Mammary epithelial cell (primary cell): Measurements from ENCODE around the gene SYNM.

Source experiments
- CTCF ChIP-seq, 2 donors: IDR thresholded peaks in 1 of 2; conservative IDR thresholded peaks in 1 of 2; 2 replicates each; pipeline ENCODE4 v1.5.1; 2011 to 2012; ENCODE audit warnings: inconsistent platforms in 2 of 2, low read length in 2 of 2, mild to moderate bottlenecking in 2 of 2, control low read depth in 1 of 2, low read depth in 1 of 2; ENCODE audit not compliant: insufficient read depth in 1 of 2; ENCODE audit errors: extremely low read depth in 1 of 2
- EZH2 ChIP-seq: IDR thresholded peaks from 2 replicates; pipeline ENCODE4 v1.6.1; 2012; ENCODE audit warnings: low read length, inconsistent platforms, borderline replicate concordance

- TF ChIP-seq CTCF (conservative IDR thresholded peaks at IDR 0.05 in 1 of 2, IDR thresholded peaks at IDR 0.05 in 1 of 2; ENCODE audit: extremely low read depth in 1 of 2, insufficient read depth in 1 of 2, low read depth in 1 of 2, low read length in 2 of 2) (no peak), EZH2 (no peak)
Observed at GRCh38 chr15:99103279-99103678, 1.6 kb upstream of the SYNM start.
